ENCODE measurements around the gene NEBL. TPM values are rescaled to one million over a fixed set of nuclear protein-coding genes. Genes with fewer than 3 reads are reported as not detected.

Gene NEBL
- total and polyA plus RNA-seq, 2 experiments from 2014 or later: 2.3 to 11.4 TPM

GRCh38 chr10:20879136-20879535 lies 18.0 kb downstream of the NEBL start:
- no peaks in the 10 kb centered on the region for H3K36me3 ChIP-seq (ENCODE audit: insufficient read depth)

More at GRCh38 chr10:20879136-20879535, 18.0 kb downstream of the NEBL start:
- Histone ChIP-seq H4K20me1 (replicated peaks; ENCODE audit: insufficient read depth) (no peaks in the 10 kb centered on the region), H3K4me3 (no peak overlapping the region), H3K27me3 (ENCODE audit: insufficient read depth) (no peaks in the 10 kb centered on the region), H3K4me1 (ENCODE audit: insufficient read depth) (no peaks in the 10 kb centered on the region), H3K4me2 (no peak overlapping the region), H3K79me2 (replicated peaks; ENCODE audit: insufficient read depth) (no peaks in the 10 kb centered on the region), H3F3A (replicated peaks; ENCODE audit: low read depth) (no peaks in the 10 kb centered on the region), H3K9me2 (ENCODE audit: insufficient read depth) (peaks cover 9% of the 10 kb centered on the region; the same call in 1 of the 2 replicates), H2AFZ (no peak overlapping the region), H3K27ac (ENCODE audit: low read depth) (no peak overlapping the region)
- no peak overlapping the region for H3K4me3 Mint-ChIP-seq
- H3K27ac Mint-ChIP-seq: no peak overlapping the region
- no peak for ATAC-seq
- no peaks in the 10 kb centered on the region for H3K9me3 Mint-ChIP-seq
- H3K4me1 Mint-ChIP-seq: no peaks in the 10 kb centered on the region
- no peak for DNase-seq (ENCODE audit: low spot score)
- H3K36me3 Mint-ChIP-seq (ENCODE audit: low read depth): no peaks in the 10 kb centered on the region
- peaks cover 1% of the 10 kb centered on the region for H3K27me3 Mint-ChIP-seq (ENCODE audit: insufficient read depth, low read depth, poor library complexity)
- no peak for TF ChIP-seq STAT1 (IDR thresholded peaks at IDR 0.05; ENCODE audit: unreplicated experiment)
- TF ChIP-seq JUNB (IDR thresholded peaks at IDR 0.05; ENCODE audit: unreplicated experiment): no peak
- TF ChIP-seq, protein P1, sequence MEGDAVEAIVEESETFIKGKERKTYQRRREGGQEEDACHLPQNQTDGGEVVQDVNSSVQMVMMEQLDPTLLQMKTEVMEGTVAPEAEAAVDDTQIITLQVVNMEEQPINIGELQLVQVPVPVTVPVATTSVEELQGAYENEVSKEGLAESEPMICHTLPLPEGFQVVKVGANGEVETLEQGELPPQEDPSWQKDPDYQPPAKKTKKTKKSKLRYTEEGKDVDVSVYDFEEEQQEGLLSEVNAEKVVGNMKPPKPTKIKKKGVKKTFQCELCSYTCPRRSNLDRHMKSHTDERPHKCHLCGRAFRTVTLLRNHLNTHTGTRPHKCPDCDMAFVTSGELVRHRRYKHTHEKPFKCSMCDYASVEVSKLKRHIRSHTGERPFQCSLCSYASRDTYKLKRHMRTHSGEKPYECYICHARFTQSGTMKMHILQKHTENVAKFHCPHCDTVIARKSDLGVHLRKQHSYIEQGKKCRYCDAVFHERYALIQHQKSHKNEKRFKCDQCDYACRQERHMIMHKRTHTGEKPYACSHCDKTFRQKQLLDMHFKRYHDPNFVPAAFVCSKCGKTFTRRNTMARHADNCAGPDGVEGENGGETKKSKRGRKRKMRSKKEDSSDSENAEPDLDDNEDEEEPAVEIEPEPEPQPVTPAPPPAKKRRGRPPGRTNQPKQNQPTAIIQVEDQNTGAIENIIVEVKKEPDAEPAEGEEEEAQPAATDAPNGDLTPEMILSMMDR (conservative IDR thresholded peaks at IDR 0.05; ENCODE audit: low read depth in 2 of 2): no peak
- no peak for TF ChIP-seq ZNF114 (CRISPR knock-in tag; IDR thresholded peaks at IDR 0.05)
- TF ChIP-seq POLR2AphosphoS5 (IDR thresholded peaks at IDR 0.05; ENCODE audit: low read depth): no peak
- TF ChIP-seq, protein P2, sequence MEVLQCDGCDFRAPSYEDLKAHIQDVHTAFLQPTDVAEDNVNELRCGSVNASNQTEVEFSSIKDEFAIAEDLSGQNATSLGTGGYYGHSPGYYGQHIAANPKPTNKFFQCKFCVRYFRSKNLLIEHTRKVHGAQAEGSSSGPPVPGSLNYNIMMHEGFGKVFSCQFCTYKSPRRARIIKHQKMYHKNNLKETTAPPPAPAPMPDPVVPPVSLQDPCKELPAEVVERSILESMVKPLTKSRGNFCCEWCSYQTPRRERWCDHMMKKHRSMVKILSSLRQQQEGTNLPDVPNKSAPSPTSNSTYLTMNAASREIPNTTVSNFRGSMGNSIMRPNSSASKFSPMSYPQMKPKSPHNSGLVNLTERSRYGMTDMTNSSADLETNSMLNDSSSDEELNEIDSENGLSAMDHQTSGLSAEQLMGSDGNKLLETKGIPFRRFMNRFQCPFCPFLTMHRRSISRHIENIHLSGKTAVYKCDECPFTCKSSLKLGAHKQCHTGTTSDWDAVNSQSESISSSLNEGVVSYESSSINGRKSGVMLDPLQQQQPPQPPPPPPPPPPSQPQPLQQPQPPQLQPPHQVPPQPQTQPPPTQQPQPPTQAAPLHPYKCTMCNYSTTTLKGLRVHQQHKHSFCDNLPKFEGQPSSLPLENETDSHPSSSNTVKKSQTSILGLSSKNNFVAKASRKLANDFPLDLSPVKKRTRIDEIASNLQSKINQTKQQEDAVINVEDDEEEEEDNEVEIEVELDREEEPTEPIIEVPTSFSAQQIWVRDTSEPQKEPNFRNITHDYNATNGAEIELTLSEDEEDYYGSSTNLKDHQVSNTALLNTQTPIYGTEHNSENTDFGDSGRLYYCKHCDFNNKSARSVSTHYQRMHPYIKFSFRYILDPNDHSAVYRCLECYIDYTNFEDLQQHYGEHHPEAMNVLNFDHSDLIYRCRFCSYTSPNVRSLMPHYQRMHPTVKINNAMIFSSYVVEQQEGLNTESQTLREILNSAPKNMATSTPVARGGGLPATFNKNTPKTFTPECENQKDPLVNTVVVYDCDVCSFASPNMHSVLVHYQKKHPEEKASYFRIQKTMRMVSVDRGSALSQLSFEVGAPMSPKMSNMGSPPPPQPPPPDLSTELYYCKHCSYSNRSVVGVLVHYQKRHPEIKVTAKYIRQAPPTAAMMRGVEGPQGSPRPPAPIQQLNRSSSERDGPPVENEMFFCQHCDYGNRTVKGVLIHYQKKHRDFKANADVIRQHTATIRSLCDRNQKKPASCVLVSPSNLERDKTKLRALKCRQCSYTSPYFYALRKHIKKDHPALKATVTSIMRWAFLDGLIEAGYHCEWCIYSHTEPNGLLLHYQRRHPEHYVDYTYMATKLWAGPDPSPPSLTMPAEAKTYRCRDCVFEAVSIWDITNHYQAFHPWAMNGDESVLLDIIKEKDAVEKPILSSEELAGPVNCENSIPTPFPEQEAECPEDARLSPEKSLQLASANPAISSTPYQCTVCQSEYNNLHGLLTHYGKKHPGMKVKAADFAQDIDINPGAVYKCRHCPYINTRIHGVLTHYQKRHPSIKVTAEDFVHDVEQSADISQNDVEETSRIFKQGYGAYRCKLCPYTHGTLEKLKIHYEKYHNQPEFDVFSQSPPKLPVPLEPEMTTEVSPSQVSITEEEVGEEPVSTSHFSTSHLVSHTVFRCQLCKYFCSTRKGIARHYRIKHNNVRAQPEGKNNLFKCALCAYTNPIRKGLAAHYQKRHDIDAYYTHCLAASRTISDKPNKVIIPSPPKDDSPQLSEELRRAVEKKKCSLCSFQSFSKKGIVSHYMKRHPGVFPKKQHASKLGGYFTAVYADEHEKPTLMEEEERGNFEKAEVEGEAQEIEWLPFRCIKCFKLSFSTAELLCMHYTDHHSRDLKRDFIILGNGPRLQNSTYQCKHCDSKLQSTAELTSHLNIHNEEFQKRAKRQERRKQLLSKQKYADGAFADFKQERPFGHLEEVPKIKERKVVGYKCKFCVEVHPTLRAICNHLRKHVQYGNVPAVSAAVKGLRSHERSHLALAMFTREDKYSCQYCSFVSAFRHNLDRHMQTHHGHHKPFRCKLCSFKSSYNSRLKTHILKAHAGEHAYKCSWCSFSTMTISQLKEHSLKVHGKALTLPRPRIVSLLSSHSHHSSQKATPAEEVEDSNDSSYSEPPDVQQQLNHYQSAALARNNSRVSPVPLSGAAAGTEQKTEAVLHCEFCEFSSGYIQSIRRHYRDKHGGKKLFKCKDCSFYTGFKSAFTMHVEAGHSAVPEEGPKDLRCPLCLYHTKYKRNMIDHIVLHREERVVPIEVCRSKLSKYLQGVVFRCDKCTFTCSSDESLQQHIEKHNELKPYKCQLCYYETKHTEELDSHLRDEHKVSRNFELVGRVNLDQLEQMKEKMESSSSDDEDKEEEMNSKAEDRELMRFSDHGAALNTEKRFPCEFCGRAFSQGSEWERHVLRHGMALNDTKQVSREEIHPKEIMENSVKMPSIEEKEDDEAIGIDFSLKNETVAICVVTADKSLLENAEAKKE (CRISPR knock-in tag; IDR thresholded peaks at IDR 0.05): no peak
- no peak for TF ChIP-seq EZH2phosphoT487 (IDR thresholded peaks at IDR 0.05; ENCODE audit: unreplicated experiment)
- no peak for TF ChIP-seq REST (IDR thresholded peaks at IDR 0.05; ENCODE audit: unreplicated experiment)
- no peak for TF ChIP-seq CREB1 (CRISPR knock-in tag; IDR thresholded peaks at IDR 0.05; ENCODE audit: low read depth)
- TF ChIP-seq EZH2 (IDR thresholded peaks at IDR 0.05; ENCODE audit: low read depth, unreplicated experiment): no peak
- TF ChIP-seq NANOG (IDR thresholded peaks at IDR 0.05; ENCODE audit: borderline replicate concordance): no peak

Measured in GM23338 (cell line).